ENCODE measurements around the gene MMEL1.
"Not testable (repeated sequence)": the region's sequence is repeated elsewhere in the genome, so short reads cannot be mapped to it uniquely, and the experiment has no call there.

The MMEL1 gene

GRCh38 chr1:2629627-2630497, 3.0 kb downstream of the MMEL1 start:
- no peak for DNase-seq (ENCODE audit: extremely low read depth in 1 of 2, low read depth in 1 of 2)

- DNase-seq (ENCODE audit: extremely low read depth in 1 of 2, low read depth in 1 of 2), result no peak
Observed at GRCh38 chr1:2628933-2629626, 3.7 kb downstream of the MMEL1 start.

GRCh38 chr1:2628191-2628932, 4.5 kb downstream of the MMEL1 start:
- DNase-seq (ENCODE audit: extremely low read depth in 1 of 2, low read depth in 1 of 2), result no peak

GRCh38 chr1:2627746-2628145, 5.1 kb downstream of the MMEL1 start:
- DNase-seq (ENCODE audit: extremely low read depth in 1 of 2, low read depth in 1 of 2), result no peak

GRCh38 chr1:2625748-2626147, 7.1 kb downstream of the MMEL1 start:
- not testable (repeated sequence) for DNase-seq (ENCODE audit: extremely low read depth in 1 of 2, low read depth in 1 of 2)

GRCh38 chr1:2625311-2625710, 7.5 kb downstream of the MMEL1 start:
- DNase-seq (ENCODE audit: extremely low read depth in 1 of 2, low read depth in 1 of 2), result no peak

- no peak for DNase-seq (ENCODE audit: extremely low read depth in 1 of 2, low read depth in 1 of 2)
Observed at GRCh38 chr1:2624735-2625300, 8.0 kb downstream of the MMEL1 start.

GRCh38 chr1:2623571-2624337, 9.1 kb downstream of the MMEL1 start:
- DNase-seq (ENCODE audit: extremely low read depth in 1 of 2, low read depth in 1 of 2), result no peak

- no peak for DNase-seq (ENCODE audit: extremely low read depth in 1 of 2, low read depth in 1 of 2)
Observed at GRCh38 chr1:2617971-2618470, 14.8 kb downstream of the MMEL1 start.

- no peak for DNase-seq (ENCODE audit: extremely low read depth in 1 of 2, low read depth in 1 of 2)
Observed at GRCh38 chr1:2614145-2614544, 18.7 kb downstream of the MMEL1 start.

GRCh38 chr1:2612591-2613365, 20.0 kb downstream of the MMEL1 start:
- no peak for DNase-seq (ENCODE audit: extremely low read depth in 1 of 2, low read depth in 1 of 2)

- DNase-seq (ENCODE audit: extremely low read depth in 1 of 2, low read depth in 1 of 2), result no peak
Observed at GRCh38 chr1:2611621-2612437, 21.0 kb downstream of the MMEL1 start.

GRCh38 chr1:2611031-2611501, 21.8 kb downstream of the MMEL1 start:
- peak in 1 of 2 donors; percentile 24 for DNase-seq (ENCODE audit: extremely low read depth in 1 of 2, low read depth in 1 of 2)

- DNase-seq (ENCODE audit: extremely low read depth in 1 of 2, low read depth in 1 of 2), result no peak
Observed at GRCh38 chr1:2610036-2610959, 22.5 kb downstream of the MMEL1 start.

GRCh38 chr1:2609319-2610035, 23.3 kb downstream of the MMEL1 start:
- no peak for DNase-seq (ENCODE audit: extremely low read depth in 1 of 2, low read depth in 1 of 2)

GRCh38 chr1:2607641-2608091, 25.1 kb downstream of the MMEL1 start:
- no peak for DNase-seq (ENCODE audit: extremely low read depth in 1 of 2, low read depth in 1 of 2)
